Posterior vena cava (tissue), 2 donors: ENCODE data around the gene NIPBL. TPM values are rescaled to one million over a fixed set of nuclear protein-coding genes. Genes with fewer than 3 reads are reported as not detected.

Source experiments
- DNase-seq: peaks from one replicate; pipeline ENCODE4 v3.0.0-alpha.2; 2020; ENCODE audit warnings: low spot score
- intact Hi-C, 2 donors: fragments of 100-400 bp; cut with DNase I; formaldehyde crosslinking; loops; one replicate each; pipeline versions ENCODE4 v1.14.1 to v1.14.2; 2022 to 2023
- total RNA-seq, 2 donors: library from RNA; stranded (reverse); fragmentation: NEBNext Ultra II Directional; extraction: Animal tissue kit (Norgen Biotek cat#: 25700); gene quantifications; one replicate each; pipeline ENCODE4 v1.2.1, GENCODE V29; 2021
- donor health status: DM: yes; HTN: yes; CAD: no.
- donor health status: DM: yes; HTN: yes; CAD: no.

Gene NIPBL
- total RNA-seq, 2 donors from 2014 or later = 49.3 to 58.6 TPM

- intact Hi-C loops = loop anchor here in 1 of 2 donors (10.0 kb wide), 1 partner anchor 141 kb away; no protein-coding TSS in a partner anchor
- DNase-seq = peak; percentile 93
Measured at GRCh38 chr5:36875790-36876298, 725 bp upstream of the NIPBL start.

DNA sequence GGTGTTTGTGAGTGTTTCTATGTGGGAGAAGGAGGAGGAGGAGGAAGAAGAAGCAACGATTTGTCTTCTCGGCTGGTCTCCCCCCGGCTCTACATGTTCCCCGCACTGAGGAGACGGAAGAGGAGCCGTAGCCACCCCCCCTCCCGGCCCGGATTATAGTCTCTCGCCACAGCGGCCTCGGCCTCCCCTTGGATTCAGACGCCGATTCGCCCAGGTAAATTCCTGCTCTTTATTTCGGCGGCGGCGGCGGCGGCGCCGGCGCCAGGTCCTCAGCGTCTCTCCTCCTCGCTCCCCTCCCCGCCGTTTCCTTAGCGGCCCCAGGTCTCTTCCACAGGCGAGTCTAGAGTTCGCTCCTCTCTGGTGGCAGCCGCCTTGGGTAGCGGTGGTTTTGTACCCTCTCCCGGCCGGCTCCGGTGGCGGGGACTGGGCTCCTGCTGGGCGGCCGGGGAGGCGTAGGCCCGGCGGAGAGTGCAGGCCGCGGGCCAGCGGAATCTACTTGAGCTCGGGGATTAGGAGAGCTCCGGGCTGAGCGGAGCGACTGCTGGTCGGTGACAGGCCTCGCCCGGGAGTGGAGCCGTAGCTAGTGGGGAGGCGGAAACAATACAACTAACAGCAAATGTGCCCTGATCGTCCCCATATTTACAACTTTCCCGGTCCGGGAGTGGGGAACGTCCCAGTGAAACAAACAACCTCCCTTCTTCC, 547 bp downstream of the NIPBL start:
- peak; percentile 90 for DNase-seq
- intact Hi-C loops = loop anchor here in 1 of 2 donors (10.0 kb wide), 1 partner anchor 142 kb away; no protein-coding TSS in a partner anchor

GRCh38 chr5:36877667-36878391, 1.3 kb downstream of the NIPBL start:
- DNase-seq = no peak
- intact Hi-C loops = loop anchor here in 1 of 2 donors (10.0 kb wide), 1 partner anchor 143 kb away; no protein-coding TSS in a partner anchor

DNA sequence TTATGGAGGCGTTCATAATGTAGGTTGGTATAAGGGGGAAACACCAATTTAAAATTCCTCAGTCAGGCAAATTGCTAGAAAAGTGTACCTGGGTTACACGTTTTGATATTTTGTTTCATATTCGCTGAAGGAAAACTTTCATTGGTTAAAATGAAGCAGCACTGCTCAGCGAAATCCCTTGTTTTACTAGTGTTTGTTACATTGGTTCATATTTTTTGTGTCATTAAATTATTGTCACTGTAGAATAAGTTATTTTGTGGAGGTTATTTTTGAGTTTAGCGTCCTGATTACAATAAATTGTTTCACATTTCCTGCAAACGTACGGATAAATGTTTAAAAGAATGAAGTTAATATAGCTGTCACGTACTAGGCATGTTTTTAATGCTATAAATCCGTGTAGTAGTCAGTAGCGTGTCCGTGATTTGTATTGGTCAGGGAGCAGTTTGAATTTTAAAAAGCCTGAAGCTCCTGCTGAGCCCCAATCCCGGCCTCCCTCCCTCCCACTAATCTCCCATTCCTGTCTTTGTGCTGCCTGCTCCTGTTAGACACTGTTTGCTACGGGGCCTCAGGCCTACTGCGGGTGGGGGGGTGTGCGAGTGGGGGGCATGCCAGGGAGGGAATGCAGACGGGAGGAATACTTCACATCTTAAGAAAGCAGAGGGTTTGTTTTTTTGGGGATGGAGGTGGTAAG, 2.0 kb downstream of the NIPBL start:
- intact Hi-C loops = loop anchor here in 1 of 2 donors (10.0 kb wide), 1 partner anchor 144 kb away; no protein-coding TSS in a partner anchor
- peak; percentile 37 for DNase-seq

GRCh38 chr5:36879274-36880033, 2.9 kb downstream of the NIPBL start:
- intact Hi-C loops = loop anchor here in 1 of 2 donors (10.0 kb wide), 1 partner anchor 145 kb away; no protein-coding TSS in a partner anchor
- DNase-seq = no peak

GRCh38 chr5:36880761-36881160, 4.2 kb downstream of the NIPBL start:
- DNase-seq = no peak
- intact Hi-C loops = no loop called here

GRCh38 chr5:36881304-36881703, 4.7 kb downstream of the NIPBL start:
- DNase-seq = no peak
- intact Hi-C loops = no loop called here

- intact Hi-C loops = no loop called here
Measured at GRCh38 chr5:36881807-36882206, 5.2 kb downstream of the NIPBL start.

GRCh38 chr5:36882250-36882649, 5.7 kb downstream of the NIPBL start:
- intact Hi-C loops = no loop called here
- no peak for DNase-seq

More at GRCh38 chr5:36881807-36882206, 5.2 kb downstream of the NIPBL start:
- DNase-seq = no peak

DNA sequence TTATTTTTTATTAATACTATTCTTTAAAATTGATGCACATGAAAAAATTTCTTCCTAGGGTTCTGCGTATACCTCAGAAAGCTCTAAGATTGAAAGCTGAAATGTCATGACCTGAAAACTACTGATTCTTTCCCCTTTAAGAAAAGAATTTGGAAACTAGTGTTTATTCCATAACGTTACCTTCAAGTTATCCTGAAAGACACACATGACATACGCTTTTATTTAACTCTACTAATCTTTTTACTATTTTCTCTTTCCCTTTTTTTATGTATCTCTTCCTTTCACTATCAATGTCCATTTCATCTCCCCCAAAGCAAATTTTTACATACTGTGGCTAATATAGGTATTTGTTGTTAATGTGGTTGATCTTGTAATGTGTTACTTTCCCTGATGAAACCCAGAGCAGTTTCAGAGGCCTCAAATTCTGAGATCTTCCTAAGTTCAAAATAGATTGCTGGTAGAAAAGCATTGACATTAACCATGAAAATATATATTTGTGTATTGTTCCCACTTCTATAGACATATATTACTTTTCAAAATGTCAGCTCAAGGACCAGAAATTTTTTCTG, 7.4 kb downstream of the NIPBL start:
- intact Hi-C loops = no loop called here
- no peak for DNase-seq

- intact Hi-C loops = no loop called here
- no peak for DNase-seq
Measured at GRCh38 chr5:36885149-36885548, 8.6 kb downstream of the NIPBL start.

GRCh38 chr5:36885566-36886485, 9.3 kb downstream of the NIPBL start:
- no peak for DNase-seq
- intact Hi-C loops = no loop called here

- intact Hi-C loops = no loop called here
- DNase-seq = no peak
Measured at GRCh38 chr5:36886791-36887190, 10.2 kb downstream of the NIPBL start.

DNA sequence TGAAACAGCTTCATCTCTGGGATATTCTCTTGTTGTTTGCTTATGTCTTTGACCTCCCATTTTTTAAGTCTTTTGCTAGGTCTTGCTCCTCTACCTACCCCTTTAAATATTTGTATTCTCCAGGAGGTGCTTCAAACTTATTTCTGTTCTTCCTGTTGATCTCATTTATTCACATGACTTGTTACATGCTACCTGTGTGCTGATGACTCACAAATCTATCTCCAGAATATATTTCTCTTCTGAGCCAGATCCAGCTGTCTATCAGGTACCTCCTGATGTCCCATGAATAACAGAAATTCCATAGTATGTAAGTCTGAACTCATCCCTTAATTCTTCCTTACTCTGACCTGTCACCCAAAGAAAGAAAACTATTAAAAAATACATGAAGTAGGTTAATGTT, 11.0 kb downstream of the NIPBL start:
- no peak for DNase-seq
- intact Hi-C loops = no loop called here

DNA sequence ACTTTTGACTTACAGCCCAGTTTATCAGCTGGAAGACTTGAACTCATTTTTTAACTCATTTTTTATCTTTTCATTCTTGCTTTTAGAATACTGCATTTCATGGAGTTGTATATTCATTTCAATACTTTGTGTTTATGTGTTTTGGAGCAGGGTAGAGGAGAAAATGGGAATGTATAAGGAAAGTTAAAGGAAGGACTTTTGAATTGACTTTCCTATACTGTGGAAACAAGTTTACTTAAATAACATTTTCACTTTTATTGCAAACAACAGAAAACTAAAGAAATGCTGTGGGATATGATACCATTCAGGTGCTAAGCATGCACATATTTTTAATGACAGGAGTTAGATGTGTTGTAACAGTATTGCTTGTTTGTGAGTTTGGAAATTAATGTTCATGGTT, 11.7 kb downstream of the NIPBL start:
- no peak for DNase-seq
- intact Hi-C loops = no loop called here

DNA sequence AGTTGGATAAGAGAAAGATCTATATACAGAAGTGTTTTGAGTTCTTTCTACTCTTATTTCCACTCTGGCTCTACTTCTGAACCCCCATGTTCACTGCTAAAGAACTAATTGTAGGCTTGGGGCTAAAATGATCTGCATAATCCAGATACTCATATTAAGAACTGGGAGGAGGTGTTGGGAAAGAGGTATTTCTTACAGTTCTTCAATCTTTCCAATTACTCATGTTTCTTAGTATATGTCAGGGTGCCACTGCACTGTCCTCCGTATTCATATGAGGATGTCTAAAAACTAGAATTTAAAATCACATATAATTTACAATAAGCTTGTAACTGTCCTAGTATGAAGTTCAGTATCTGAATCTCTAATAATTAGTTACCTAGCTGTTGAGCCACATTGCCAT, 12.7 kb downstream of the NIPBL start:
- intact Hi-C loops = no loop called here
- DNase-seq = no peak

GRCh38 chr5:36891266-36891665, 14.7 kb downstream of the NIPBL start:
- intact Hi-C loops = no loop called here

More at GRCh38 chr5:36891266-36891665, 14.7 kb downstream of the NIPBL start:
- DNase-seq = no peak
